ENCODE data around the gene THOP1.

DNA sequence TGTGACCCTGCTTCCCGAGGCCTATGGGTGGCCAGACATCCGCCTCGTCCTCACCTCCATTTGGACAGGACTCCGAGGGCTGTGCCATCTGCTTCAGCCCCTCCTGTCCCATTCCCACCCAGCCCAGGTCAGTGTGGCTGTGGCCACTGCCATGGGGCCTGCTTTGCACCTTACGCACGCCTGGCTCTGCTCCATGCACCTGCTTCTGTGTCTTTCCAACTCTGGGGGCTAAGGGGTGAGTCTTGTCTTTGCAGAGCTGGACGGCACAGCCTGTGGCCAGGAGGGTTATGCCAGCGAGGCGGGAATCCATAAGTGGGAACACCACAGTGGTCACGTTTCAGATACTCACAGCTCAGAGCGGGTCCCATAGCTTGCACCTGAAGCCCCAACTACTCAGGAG, 29.1 kb downstream of the THOP1 start:
- no peak for TF ChIP-seq CTCF (IDR thresholded peaks at IDR 0.05)
- TF ChIP-seq POLR2A (IDR thresholded peaks at IDR 0.05): no peak

All from uterus (tissue), 2 donors.